ENCODE measurements around the gene ELP5.

Gene ELP5

DNA sequence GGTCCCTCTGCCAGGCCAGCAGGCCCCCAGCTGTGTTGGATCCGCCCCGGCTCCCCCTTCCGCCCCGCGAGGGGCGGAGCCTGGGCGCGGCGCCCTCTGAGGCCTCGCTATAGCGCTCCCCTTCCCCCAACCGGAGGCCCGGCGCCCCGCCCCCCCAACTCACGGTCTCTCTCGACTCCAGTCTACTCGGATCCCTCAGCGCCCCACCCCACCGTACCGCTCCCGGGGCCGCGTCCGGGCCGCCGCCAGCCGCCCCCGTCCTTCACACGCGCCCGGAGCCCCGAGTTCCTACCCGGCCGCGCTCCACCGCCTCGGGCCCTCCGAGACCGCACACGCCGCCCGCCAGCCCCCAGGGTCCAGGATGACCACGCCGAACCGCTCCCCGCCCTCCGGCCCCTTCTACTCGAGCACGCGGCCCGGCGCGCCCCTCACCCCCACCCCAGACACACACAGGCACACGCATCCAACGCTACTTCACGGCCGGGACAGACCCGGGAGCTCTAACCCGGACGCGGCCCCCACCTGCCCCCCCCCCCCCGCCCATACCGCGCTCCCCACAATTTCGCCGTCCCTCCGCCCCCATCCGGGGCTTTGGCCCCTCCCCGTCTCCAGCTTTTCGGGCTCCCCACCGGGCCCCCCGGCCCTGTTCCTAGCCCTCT, 14.1 kb upstream of the ELP5 start:
- no peaks in the 10 kb centered on the region for H3K9me3 ChIP-seq (ENCODE audit: low read depth, low read length)
- peaks cover 42% of the 10 kb centered on the region for H3K36me3 ChIP-seq (ENCODE audit: insufficient read depth, low read length)
- H3K27ac ChIP-seq, result peak overlapping the region; percentile 95
- DNase-seq (ENCODE audit: low read depth, low spot score), result no peak
- H3K9ac ChIP-seq (ENCODE audit: insufficient read length), result peak overlapping the region; percentile 95
- H3K4me3 ChIP-seq, result peak overlapping the region; percentile 95
- peak; percentile 46; the same call in 1 of the 2 replicates for TF ChIP-seq POLR2AphosphoS5 (IDR thresholded peaks at IDR 0.05; ENCODE audit: borderline replicate concordance, low read depth, low read length)
- no peak for TF ChIP-seq EZH2 (IDR thresholded peaks at IDR 0.05)

DNA sequence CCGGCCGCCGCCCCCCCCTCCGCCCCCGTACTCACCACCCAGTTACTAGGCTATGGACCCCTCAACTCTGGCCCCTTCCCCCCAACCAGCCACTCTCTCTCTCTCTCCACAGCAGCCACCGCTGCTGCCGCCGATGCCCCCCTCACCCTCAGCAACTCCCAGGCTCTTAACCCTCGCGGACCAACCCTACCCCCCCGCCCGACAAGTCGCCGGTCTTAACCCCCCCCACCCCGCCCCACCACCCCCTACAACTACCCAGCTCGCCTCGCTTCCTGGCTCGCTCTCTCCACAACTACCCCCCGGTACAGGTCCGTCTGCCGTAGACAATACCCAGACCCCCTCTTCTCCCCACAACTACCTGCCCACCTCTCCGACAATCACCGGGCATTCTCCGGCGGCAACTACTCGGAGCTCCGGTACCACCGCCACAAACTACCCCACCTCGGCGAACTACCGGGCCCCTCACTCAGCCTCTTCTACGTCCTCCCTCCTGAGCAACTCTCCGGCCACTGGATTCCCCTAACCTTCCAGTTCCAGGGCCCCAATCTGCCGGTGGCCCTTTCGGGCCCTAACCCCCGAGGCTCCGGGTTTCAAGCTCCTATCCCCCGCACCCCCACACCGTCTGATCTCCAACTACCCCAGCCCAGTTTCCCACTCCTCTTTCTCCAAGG, 13.5 kb upstream of the ELP5 start:
- H3K9ac ChIP-seq (ENCODE audit: insufficient read length), result peak overlapping the region; percentile 95
- no peaks in the 10 kb centered on the region for H3K9me3 ChIP-seq (ENCODE audit: low read depth, low read length)
- H3K4me3 ChIP-seq, result peak overlapping the region; percentile 95
- H3K27ac ChIP-seq, result peak overlapping the region; percentile 95
- H3K36me3 ChIP-seq (ENCODE audit: insufficient read depth, low read length), result peaks cover 42% of the 10 kb centered on the region
- TF ChIP-seq POLR2AphosphoS5 (IDR thresholded peaks at IDR 0.05; ENCODE audit: borderline replicate concordance, low read depth, low read length) (no peak), FOXP2 (optimal IDR thresholded peaks at IDR 0.05; ENCODE audit: control extremely low read depth, extremely low read length, insufficient read depth) (no peak), EZH2 (IDR thresholded peaks at IDR 0.05) (no peak)
- no peak for DNase-seq (ENCODE audit: low read depth, low spot score)

DNA sequence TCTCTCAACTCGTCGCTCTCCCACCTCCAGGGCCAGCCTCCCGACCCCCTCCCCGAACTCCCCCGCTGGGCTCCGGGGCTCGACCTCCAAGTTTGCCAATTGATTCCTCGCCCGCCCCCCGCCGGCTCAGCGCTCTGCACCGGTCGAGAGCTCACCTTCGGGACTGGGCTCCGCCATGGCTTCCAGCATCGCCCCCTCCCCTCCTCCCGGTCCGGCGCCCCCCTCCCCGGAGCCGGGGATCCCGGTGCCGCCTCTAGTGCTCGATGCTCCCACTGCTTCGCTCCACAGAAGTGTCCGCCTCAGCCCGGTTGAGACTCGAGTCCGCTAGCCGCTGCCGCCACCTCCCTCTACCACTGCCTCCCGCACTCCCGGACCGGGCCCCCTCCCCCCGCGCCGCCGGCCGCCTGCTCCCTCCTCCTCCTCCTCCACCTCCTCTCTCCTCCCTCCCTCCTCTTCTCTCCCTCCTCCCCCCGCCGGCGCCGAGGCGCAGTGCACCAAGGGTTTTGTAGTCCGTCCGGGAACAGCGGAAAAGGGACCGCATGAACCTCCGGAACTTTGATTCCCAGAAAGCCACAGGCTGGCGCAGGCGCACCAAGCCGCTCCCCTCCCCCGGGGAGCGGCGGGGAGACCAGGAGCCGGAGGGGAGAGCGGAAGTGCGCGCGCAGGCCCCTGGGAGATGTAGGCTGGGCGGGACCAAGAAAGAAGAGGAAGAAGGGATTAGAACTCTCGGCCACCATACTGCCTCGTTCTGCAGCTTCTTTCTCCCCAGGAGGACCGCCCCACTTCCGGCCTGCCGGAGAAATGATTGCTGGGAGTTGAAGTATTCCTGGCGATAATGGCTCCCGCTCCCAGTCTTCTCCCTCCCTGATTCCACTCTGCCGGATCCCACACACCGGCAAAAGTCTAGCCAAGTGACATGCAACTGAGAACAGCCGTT, 12.7 kb upstream of the ELP5 start, which contains the start of gene PHF23:
Gene PHF23 (minus strand): TSS at position 367 of the 937 bp plus-strand sequence. CDS start 178 bp downstream, at position 189.
- peak; percentile 47; the same call in 1 of the 2 replicates for TF ChIP-seq POLR2AphosphoS5 (IDR thresholded peaks at IDR 0.05; ENCODE audit: borderline replicate concordance, low read depth, low read length)
- TF ChIP-seq EZH2 (IDR thresholded peaks at IDR 0.05), result no peak
- no peak for TF ChIP-seq FOXP2 (optimal IDR thresholded peaks at IDR 0.05; ENCODE audit: control extremely low read depth, extremely low read length, insufficient read depth)
- Histone ChIP-seq H3K9me3 (ENCODE audit: low read depth, low read length) (no peaks in the 10 kb centered on the region), H3K36me3 (ENCODE audit: insufficient read depth, low read length) (peaks cover 49% of the 10 kb centered on the region), H3K9ac (ENCODE audit: insufficient read length) (peak within 1 kb of the TSS; percentile 95), H3K27ac (peak within 1 kb of the TSS; percentile 95), H3K4me3 (peak within 1 kb of the TSS; percentile 95)
- DNase-seq (ENCODE audit: low read depth, low spot score), result peak; percentile 82

DNA sequence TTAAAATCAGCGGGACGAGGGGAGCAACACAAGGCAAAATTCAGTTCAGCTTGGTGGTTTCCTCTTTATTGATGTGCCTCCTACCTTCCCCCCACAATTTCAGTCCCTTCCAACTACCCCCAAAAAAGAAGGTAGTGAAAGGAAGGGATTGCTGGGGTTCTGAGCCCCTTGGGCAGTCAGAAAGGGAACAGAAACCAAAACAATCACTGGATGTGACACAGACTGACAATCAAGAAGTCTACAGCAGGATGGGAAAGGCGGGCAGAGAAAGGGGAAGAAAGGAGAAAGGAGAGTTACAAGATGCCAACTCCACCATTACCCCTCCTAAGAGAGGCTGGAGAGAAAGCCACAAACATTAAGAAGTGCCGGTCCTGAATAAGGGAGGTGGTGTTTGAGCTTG, 11.6 kb upstream of the ELP5 start:
- peak overlapping the region; percentile 83 for H3K4me3 ChIP-seq
- no peaks in the 10 kb centered on the region for H3K9me3 ChIP-seq (ENCODE audit: low read depth, low read length)
- no peak for DNase-seq (ENCODE audit: low read depth, low spot score)
- TF ChIP-seq FOXP2 (optimal IDR thresholded peaks at IDR 0.05; ENCODE audit: control extremely low read depth, extremely low read length, insufficient read depth), result no peak
- H3K9ac ChIP-seq (ENCODE audit: insufficient read length), result peak overlapping the region; percentile 75
- peaks cover 46% of the 10 kb centered on the region for H3K36me3 ChIP-seq (ENCODE audit: insufficient read depth, low read length)
- peak overlapping the region; percentile 71 for H3K27ac ChIP-seq

DNA sequence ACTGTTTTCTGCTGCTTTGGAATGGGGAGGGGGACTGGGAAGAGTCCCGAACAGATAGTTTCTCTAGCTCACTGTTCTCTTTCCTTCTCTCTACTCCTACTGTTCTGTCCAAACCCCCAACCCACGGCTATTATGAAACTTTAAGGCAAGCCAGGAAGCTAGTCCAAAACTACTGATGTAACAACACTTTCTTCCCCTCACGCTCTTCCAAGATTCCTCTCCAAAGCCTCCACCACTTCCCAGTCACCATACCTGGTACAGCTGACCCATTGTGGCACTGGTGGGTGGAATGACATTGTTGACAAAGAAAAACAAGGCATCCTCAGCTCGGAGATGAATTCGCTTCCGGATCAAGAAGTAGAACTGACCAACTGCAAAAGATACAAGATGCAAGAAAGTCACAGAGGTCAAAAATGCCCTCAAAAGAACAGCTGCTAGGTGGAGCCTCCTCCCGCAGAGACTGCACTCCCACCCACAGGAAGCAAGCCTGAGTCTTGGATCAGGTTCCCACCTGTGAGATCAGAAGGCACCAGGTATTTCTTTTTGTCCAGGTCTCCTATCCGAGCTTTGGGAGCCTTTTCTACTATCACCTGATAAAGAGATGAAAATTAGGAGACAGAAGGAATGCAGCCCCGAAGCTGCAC, 10.8 kb upstream of the ELP5 start:
- Histone ChIP-seq H3K9ac (ENCODE audit: insufficient read length) (peak overlapping the region; percentile 96), H3K4me3 (peak overlapping the region; percentile 83), H3K27ac (peak overlapping the region; percentile 44; the same call in 1 of the 2 replicates), H3K9me3 (ENCODE audit: low read depth, low read length) (no peaks in the 10 kb centered on the region), H3K36me3 (ENCODE audit: insufficient read depth, low read length) (peaks cover 44% of the 10 kb centered on the region)
- TF ChIP-seq FOXP2 (optimal IDR thresholded peaks at IDR 0.05; ENCODE audit: control extremely low read depth, extremely low read length, insufficient read depth) (no peak), POLR2AphosphoS5 (IDR thresholded peaks at IDR 0.05; ENCODE audit: borderline replicate concordance, low read depth, low read length) (no peak), EZH2 (IDR thresholded peaks at IDR 0.05) (no peak)
- DNase-seq (ENCODE audit: low read depth, low spot score), result no peak

DNA sequence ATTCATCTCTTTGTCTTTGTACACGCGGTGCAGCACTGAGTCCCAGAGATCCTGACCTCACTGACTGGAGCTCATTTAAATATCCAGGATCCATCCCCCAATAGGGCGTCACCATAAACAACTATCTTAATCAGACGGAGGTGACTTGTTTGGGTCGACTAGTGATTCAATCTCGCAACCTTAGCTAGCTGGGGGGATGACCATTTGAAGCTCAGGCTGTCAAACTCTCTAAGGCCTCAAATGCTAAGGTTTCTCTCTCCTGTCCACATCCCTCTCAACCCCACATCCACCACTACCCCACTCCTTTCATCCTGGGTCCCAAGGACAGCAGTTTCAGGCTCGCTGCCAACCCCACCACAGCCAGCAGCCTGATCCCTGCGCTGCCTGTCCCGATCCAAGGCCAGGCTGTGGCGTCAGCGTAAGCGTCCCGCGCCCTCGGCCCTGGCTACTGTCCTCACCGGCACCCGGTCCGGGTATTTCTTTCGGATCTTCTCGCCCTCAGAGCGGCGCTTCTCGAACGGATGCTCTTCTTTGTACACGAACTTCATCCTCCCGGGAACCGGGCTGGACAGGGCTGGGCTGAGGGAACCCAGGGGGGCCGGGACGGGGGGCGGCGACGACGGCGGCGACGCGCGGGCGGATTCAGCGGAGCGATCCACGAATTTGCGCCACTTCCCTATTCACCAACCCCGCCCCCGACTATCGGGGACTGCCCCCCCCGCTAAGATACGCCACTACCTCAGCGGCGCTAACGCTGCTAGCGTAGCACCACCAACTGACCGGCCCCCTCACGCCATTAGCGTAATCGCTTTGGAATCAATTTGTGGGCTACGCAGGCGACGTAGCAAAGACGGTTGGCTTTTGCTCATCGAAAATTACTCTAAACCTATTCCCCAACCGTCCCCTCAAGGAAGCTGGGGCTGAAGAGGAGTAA, 10.0 kb upstream of the ELP5 start, which contains the start of gene GABARAP:
Gene GABARAP (minus strand): TSS at position 667 of the 934 bp plus-strand sequence. CDS start 119 bp downstream, at position 548.
- no peak for DNase-seq (ENCODE audit: low read depth, low spot score)
- Histone ChIP-seq H3K9me3 (ENCODE audit: low read depth, low read length) (no peaks in the 10 kb centered on the region), H3K36me3 (ENCODE audit: insufficient read depth, low read length) (peaks cover 44% of the 10 kb centered on the region), H3K9ac (ENCODE audit: insufficient read length) (peak within 1 kb of the TSS; percentile 96), H3K27ac (peak within 1 kb of the TSS; percentile 96), H3K4me3 (peak within 1 kb of the TSS; percentile 83)
- no peak for TF ChIP-seq POLR2AphosphoS5 (IDR thresholded peaks at IDR 0.05; ENCODE audit: borderline replicate concordance, low read depth, low read length)
- TF ChIP-seq FOXP2 (optimal IDR thresholded peaks at IDR 0.05; ENCODE audit: control extremely low read depth, extremely low read length, insufficient read depth), result no peak
- TF ChIP-seq EZH2 (IDR thresholded peaks at IDR 0.05), result no peak

All from SK-N-MC (cell line).